ENCODE data around the gene TSEN15. TPM values are rescaled to one million over a fixed set of nuclear protein-coding genes. Genes with fewer than 3 reads are reported as not detected.
A peak's percentile ranks its signal among the peaks of the same experiment; 100 is the strongest.

Gene TSEN15
- total RNA-seq, 1 donor from 2014 or later, result 29.4 TPM

GRCh38 chr1:184025242-184025675, 26.3 kb upstream of the TSEN15 start:
- Histone ChIP-seq H3K27ac (replicated peaks) (peak overlapping the region; percentile 16), H3K4me3 (no peak overlapping the region), H3K9me3 (replicated peaks) (no peaks in the 10 kb centered on the region), H3K36me3 (no peaks in the 10 kb centered on the region), H3K27me3 (ENCODE audit: low read depth) (no peaks in the 10 kb centered on the region), H3K4me1 (peaks cover 67% of the 10 kb centered on the region)
- no peak for DNase-seq
- TF ChIP-seq, protein P1, sequence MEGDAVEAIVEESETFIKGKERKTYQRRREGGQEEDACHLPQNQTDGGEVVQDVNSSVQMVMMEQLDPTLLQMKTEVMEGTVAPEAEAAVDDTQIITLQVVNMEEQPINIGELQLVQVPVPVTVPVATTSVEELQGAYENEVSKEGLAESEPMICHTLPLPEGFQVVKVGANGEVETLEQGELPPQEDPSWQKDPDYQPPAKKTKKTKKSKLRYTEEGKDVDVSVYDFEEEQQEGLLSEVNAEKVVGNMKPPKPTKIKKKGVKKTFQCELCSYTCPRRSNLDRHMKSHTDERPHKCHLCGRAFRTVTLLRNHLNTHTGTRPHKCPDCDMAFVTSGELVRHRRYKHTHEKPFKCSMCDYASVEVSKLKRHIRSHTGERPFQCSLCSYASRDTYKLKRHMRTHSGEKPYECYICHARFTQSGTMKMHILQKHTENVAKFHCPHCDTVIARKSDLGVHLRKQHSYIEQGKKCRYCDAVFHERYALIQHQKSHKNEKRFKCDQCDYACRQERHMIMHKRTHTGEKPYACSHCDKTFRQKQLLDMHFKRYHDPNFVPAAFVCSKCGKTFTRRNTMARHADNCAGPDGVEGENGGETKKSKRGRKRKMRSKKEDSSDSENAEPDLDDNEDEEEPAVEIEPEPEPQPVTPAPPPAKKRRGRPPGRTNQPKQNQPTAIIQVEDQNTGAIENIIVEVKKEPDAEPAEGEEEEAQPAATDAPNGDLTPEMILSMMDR (IDR thresholded peaks at IDR 0.05; ENCODE audit: borderline replicate concordance), result no peak
- intact Hi-C loops (cut with micrococcal nuclease), result no loop called here

DNA sequence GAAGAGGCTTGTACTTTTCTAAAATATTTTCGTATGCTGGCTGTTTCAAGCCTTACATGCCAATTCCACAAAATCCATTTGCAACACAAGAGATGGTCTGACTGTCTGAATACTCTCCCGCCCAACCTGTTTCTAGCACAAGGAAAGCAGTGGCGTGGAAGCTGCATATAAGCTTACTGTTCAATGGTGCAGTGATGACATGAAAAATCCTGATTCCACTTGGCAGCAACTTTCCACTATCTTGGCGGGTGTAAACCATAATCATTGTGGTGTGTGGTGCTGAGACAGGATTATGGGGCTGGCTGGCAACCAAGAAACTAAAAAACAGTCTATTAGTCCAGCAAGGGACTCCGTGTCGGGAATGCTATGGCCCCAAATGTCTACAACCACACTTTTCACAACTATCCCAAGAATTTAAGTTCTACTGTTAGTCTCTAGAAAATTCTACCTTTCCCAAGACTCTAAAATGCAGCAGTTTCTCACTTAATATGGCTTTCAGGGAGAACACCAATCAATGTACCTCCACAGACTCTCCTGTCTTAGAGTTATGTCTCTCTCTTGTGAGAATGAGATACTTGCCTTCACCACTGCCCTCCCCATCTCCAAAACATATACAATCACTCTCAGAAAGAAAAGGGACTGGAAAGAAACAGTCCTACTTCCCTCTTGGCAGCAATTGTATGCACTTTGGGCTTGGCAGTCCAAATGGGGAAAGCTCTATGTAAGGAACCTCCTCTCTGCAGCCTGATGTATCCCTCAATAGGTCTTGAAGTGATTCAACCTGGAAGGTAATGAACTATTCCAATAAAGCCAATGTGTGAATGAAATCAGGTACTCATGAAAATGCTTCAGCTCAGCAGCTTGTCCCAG, 23.5 kb upstream of the TSEN15 start:
- H3K36me3 ChIP-seq, result no peaks in the 10 kb centered on the region
- no peaks in the 10 kb centered on the region for H3K9me3 ChIP-seq (replicated peaks)
- no peak for DNase-seq
- H3K4me1 ChIP-seq, result peaks cover 48% of the 10 kb centered on the region
- no peak overlapping the region for H3K27ac ChIP-seq (replicated peaks)
- no peaks in the 10 kb centered on the region for H3K27me3 ChIP-seq (ENCODE audit: low read depth)
- TF ChIP-seq, protein P1 (IDR thresholded peaks at IDR 0.05; ENCODE audit: borderline replicate concordance), result no peak
- H3K4me3 ChIP-seq, result no peak overlapping the region
- intact Hi-C loops (cut with micrococcal nuclease), result no loop called here

GRCh38 chr1:184028854-184029623, 22.5 kb upstream of the TSEN15 start:
- Histone ChIP-seq H3K27ac (replicated peaks) (no peak overlapping the region), H3K4me3 (no peak overlapping the region), H3K4me1 (peaks cover 41% of the 10 kb centered on the region), H3K36me3 (no peaks in the 10 kb centered on the region), H3K9me3 (replicated peaks) (no peaks in the 10 kb centered on the region), H3K27me3 (ENCODE audit: low read depth) (no peaks in the 10 kb centered on the region)
- intact Hi-C loops (cut with micrococcal nuclease), result no loop called here
- TF ChIP-seq, protein P1 (IDR thresholded peaks at IDR 0.05; ENCODE audit: borderline replicate concordance), result no peak
- DNase-seq, result peak; percentile 47

DNA sequence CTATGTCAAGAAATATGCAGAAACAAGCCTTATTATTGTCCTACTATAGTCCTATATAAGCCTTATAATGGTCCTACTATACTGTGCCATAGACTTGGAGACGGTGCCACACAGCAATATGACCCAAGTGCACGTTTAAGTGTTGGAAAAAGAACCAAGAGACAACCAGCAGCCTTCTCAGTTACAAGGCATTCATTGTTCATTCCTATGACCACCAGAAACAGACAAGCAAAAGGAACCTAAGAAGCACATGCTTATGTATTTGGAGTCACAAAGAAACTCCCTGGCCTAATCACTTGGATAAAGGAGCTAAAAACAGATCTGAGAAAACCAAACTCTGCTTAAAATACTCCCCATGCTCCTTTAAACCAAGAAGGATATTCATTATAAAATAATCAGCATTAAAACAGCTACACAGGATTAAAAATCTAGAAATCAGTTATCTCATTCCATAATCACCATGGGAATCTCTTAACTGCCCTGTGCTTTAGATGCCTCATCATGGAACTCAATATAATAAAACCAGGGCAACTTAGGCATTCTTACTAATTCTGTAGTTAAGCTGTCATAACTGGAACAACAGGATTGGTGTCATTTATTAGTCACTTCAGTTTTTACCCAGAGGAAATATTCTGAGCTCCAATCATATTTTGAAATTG, 21.0 kb upstream of the TSEN15 start:
- H3K36me3 ChIP-seq, result no peaks in the 10 kb centered on the region
- intact Hi-C loops (cut with micrococcal nuclease), result no loop called here
- TF ChIP-seq, protein P1 (IDR thresholded peaks at IDR 0.05; ENCODE audit: borderline replicate concordance), result no peak
- H3K4me3 ChIP-seq, result no peak overlapping the region
- no peaks in the 10 kb centered on the region for H3K9me3 ChIP-seq (replicated peaks)
- no peak for DNase-seq
- peak overlapping the region; percentile 16 for H3K27ac ChIP-seq (replicated peaks)
- H3K4me1 ChIP-seq, result peaks cover 38% of the 10 kb centered on the region
- H3K27me3 ChIP-seq (ENCODE audit: low read depth), result peaks cover 7% of the 10 kb centered on the region

DNA sequence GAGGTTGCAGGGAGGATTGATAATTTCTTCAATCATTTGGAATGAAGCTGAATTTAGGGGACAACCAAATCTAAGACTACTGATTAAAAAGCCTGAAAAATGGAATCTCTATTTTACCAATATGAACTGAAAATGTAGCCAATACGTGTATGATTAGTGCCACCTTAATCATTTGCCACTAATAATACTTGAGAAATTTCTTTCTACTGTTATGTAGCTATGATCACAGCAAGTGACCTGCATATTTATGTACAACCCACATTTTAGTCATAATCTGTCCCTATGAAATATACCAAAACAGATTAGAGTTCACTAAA, 20.5 kb upstream of the TSEN15 start:
- intact Hi-C loops (cut with micrococcal nuclease), result no loop called here
- Histone ChIP-seq H3K9me3 (replicated peaks) (no peaks in the 10 kb centered on the region), H3K4me1 (peaks cover 38% of the 10 kb centered on the region), H3K4me3 (no peak overlapping the region), H3K27ac (replicated peaks) (no peak overlapping the region), H3K36me3 (no peaks in the 10 kb centered on the region), H3K27me3 (ENCODE audit: low read depth) (peaks cover 12% of the 10 kb centered on the region)
- TF ChIP-seq, protein P1 (IDR thresholded peaks at IDR 0.05; ENCODE audit: borderline replicate concordance), result no peak
- DNase-seq, result no peak
